Naive thymus-derived CD4-positive, alpha-beta T cell (primary cell): Measurements from ENCODE around the gene FES. TPM values are rescaled to one million over a fixed set of nuclear protein-coding genes. Genes with fewer than 3 reads are reported as not detected.

ENCODE experiments used
- ATAC-seq: fragments of 150-1000 bp; cut with Tn5 transposase; 2 replicates; pipeline ENCODE4 v1.10.0; 2021; ENCODE audit warnings: mild to moderate bottlenecking, moderate library complexity
- CTCF ChIA-PET: fragments of 350-600 bp; sonication (Branson Sonifier 250); formaldehyde crosslinking; loops from one replicate; lab custom pipeline; 2021; ENCODE audit warnings: antibody characterized with exemption; lab: Charles Lee
- POLR2A ChIA-PET: fragments of 350-600 bp; sonication (Branson Sonifier 250); formaldehyde crosslinking; loops from one replicate; lab custom pipeline; 2021; ENCODE audit warnings: antibody characterized with exemption, inconsistent platforms; lab: Charles Lee
- DNase-seq, 9 donors: peaks; one replicate each; pipeline versions ENCODE4 v3.0.0 to v3.0.0-alpha.2; 2020 to 2022; ENCODE audit warnings: mixed read lengths in 1 of 9
- H3K27ac ChIP-seq: one replicate; pipeline ENCODE4 v1.7.0; 2013; ENCODE audit warnings: mild to moderate bottlenecking, low read depth, low read length, moderate library complexity
- H3K27me3 ChIP-seq, 2 donors: one replicate each; pipeline ENCODE4 v1.7.0; 2013; ENCODE audit warnings: low read length in 2 of 2, mild to moderate bottlenecking in 2 of 2, moderate library complexity in 2 of 2; ENCODE audit not compliant: control insufficient read depth in 2 of 2, insufficient read depth in 2 of 2
- H3K36me3 ChIP-seq, 3 experiments: 1 replicate in 2 of 3; 2 replicates in 1 of 3; pipeline ENCODE4 v1.7.0; 2013; ENCODE audit warnings: low read length in 3 of 3, mild to moderate bottlenecking in 3 of 3, moderate library complexity in 1 of 3; ENCODE audit not compliant: insufficient read depth in 3 of 3, control insufficient read depth in 2 of 3
- H3K4me1 ChIP-seq, 2 donors: one replicate each; pipeline ENCODE4 v1.7.0; 2013; ENCODE audit warnings: low read length in 2 of 2, mild to moderate bottlenecking in 2 of 2, moderate library complexity in 1 of 2; ENCODE audit not compliant: control insufficient read depth in 2 of 2, insufficient read depth in 2 of 2
- H3K4me3 ChIP-seq: 2 replicates; pipeline ENCODE4 v1.7.0; 2013; ENCODE audit warnings: mild to moderate bottlenecking, low read length
- H3K9me3 ChIP-seq, 3 experiments: 1 replicate in 2 of 3; 2 replicates in 1 of 3; pipeline ENCODE4 v1.7.0; 2013; ENCODE audit warnings: low read length in 3 of 3; ENCODE audit not compliant: control insufficient read depth in 2 of 3
- H3K27ac Mint-ChIP-seq, 9 donors: one replicate each; pipeline ENCODE4 v1.8.0; 2020 to 2022; ENCODE audit warnings: mixed read lengths in 9 of 9, mild to moderate bottlenecking in 8 of 9, moderate library complexity in 5 of 9, inconsistent platforms in 2 of 9
- H3K27me3 Mint-ChIP-seq, 5 donors: one replicate each; pipeline ENCODE4 v1.8.0; 2021 to 2022; ENCODE audit warnings: mixed read lengths in 5 of 5, mild to moderate bottlenecking in 1 of 5
- H3K36me3 Mint-ChIP-seq, 5 donors: one replicate each; pipeline ENCODE4 v1.8.0; 2020 to 2022; ENCODE audit warnings: mixed read lengths in 5 of 5, mild to moderate bottlenecking in 3 of 5, inconsistent platforms in 1 of 5
- H3K4me1 Mint-ChIP-seq, 7 donors: one replicate each; pipeline ENCODE4 v1.8.0; 2020 to 2022; ENCODE audit warnings: mixed read lengths in 7 of 7, mild to moderate bottlenecking in 3 of 7, inconsistent platforms in 1 of 7
- H3K4me3 Mint-ChIP-seq, 10 donors: one replicate each; pipeline ENCODE4 v1.8.0; 2020 to 2022; ENCODE audit warnings: mild to moderate bottlenecking in 10 of 10, mixed read lengths in 10 of 10, moderate library complexity in 6 of 10, inconsistent platforms in 2 of 10
- H3K9me3 Mint-ChIP-seq, 11 donors: one replicate each; pipeline ENCODE4 v1.8.0; 2020 to 2022; ENCODE audit warnings: mixed read lengths in 11 of 11, mild to moderate bottlenecking in 4 of 11, inconsistent platforms in 1 of 11, moderate library complexity in 1 of 11
- intact Hi-C, 2 donors: fragments of 100-400 bp; cut with micrococcal nuclease; formaldehyde crosslinking; loops; one replicate each; pipeline ENCODE4 v1.15.1; 2023
- polyA plus RNA-seq, 2 donors: library from polyadenylated mRNA; unstranded; fragments of 300-500 nt; fragmentation: Illumina TruSeq; gene quantifications; one replicate each; pipeline ENCODE4 v1.2.3, GENCODE V29; 2021
- total RNA-seq, 6 experiments: library from RNA in 5 of 6; stranded (reverse) in 5 of 6; gene quantifications; 1 replicate in 5 of 6; 2 replicates in 1 of 6; pipeline ENCODE4 v1.2.3 and lab custom pipeline; 2021 to 2026

FES gene
- total and polyA plus RNA-seq, 7 experiments from 2014 or later, result 2.3 to 78.6 (median 9.1) TPM; not detected in 2

DNA sequence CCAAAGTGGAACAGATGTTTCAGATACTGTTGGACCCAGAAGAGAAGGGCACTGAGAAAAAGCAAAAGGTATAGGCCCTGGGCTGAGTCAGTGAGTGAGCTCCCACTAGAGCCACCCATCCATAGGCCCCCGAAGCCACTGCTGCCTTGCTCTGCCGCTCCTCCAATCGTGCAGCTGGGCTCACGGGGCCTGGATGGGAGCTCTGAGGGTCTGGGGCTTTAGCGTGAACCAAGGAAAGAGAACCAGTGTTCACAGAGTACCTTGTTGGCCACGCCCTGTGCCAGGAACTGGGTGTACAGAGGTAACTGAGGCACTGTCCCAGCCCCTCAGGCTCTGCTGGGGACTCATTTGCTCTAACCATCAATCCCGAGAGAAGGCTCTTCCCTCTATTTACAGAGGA is 55.5 kb downstream of the FES start:
- Histone ChIP-seq H3K4me3 (no peak overlapping the region), H3K27me3 (no peaks in the 10 kb centered on the region), H3K27ac (no peak overlapping the region), H3K9me3 (no peaks in the 10 kb centered on the region), H3K36me3 (peaks cover 25 to 59% (median 38%) of the 10 kb centered on the region in 3 experiments), H3K4me1 (peaks cover 10 to 11% of the 10 kb centered on the region in 2 donors)
- Mint-ChIP-seq H3K36me3 (peaks cover 0 to 43% (median 14%) of the 10 kb centered on the region in 5 donors), H3K4me3 (no peak overlapping the region), H3K9me3 (no peaks in the 10 kb centered on the region), H3K27ac (no peak overlapping the region), H3K4me1 (peaks cover 9 to 16% (median 13%) of the 10 kb centered on the region in 7 donors), H3K27me3 (no peaks in the 10 kb centered on the region)
- ATAC-seq, result no peak
- CTCF ChIA-PET, result no interaction called here
- intact Hi-C loops, result loop anchor here in 1 of 2 donors (10.0 kb wide), 4 partner anchors 105 to 1605 kb away; partner anchors contain the start of genes POLG and SLCO3A1
- POLR2A ChIA-PET, result interaction anchor here (1.1 to 1.3 kb wide), 2 partner anchors 10 to 14 kb away, joined by 3 to 4 read pairs; partner anchors contain the start of gene RCCD1
- DNase-seq, result no peak

DNA sequence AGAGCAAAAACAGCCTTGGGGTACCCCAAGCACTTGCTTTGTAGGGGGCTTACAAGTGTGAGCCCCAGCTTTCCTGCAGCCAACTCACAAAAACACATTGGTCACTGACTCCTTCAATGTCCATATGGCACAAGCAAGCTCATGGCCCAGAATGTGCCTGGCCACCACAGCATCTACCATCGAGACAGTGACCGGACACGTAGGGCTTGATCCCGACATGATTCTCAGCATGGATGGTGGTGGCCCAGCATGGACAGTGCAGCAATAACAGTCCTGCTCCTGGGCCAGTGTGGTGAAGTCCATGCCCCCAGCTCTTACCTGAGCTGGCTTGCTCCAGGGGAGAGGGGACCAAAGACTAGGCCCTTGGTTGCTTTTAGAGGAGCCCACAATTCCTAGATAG is 56.7 kb downstream of the FES start:
- no peaks in the 10 kb centered on the region for H3K27me3 Mint-ChIP-seq
- no peak overlapping the region for H3K4me3 Mint-ChIP-seq
- Histone ChIP-seq H3K4me1 (peaks cover 5 to 6% of the 10 kb centered on the region in 2 donors), H3K27me3 (no peaks in the 10 kb centered on the region), H3K9me3 (no peaks in the 10 kb centered on the region), H3K4me3 (no peak overlapping the region), H3K36me3 (peaks cover 25 to 68% (median 38%) of the 10 kb centered on the region in 3 experiments), H3K27ac (no peak overlapping the region)
- ChIA-PET CTCF (no interaction called here), POLR2A (interaction anchor here (0.6 to 2.1 kb wide), 4 partner anchors 12 to 1353 kb away, joined by 3 to 6 read pairs (median 4); partner anchors contain the start of gene RCCD1)
- H3K27ac Mint-ChIP-seq, result no peak overlapping the region
- no peaks in the 10 kb centered on the region for H3K9me3 Mint-ChIP-seq
- H3K36me3 Mint-ChIP-seq, result peaks cover 0 to 46% (median 15%) of the 10 kb centered on the region in 5 donors
- intact Hi-C loops, result no loop called here
- no peak for ATAC-seq
- no peak for DNase-seq
- peaks cover 6 to 10% (median 9%) of the 10 kb centered on the region in 7 donors for H3K4me1 Mint-ChIP-seq

DNA sequence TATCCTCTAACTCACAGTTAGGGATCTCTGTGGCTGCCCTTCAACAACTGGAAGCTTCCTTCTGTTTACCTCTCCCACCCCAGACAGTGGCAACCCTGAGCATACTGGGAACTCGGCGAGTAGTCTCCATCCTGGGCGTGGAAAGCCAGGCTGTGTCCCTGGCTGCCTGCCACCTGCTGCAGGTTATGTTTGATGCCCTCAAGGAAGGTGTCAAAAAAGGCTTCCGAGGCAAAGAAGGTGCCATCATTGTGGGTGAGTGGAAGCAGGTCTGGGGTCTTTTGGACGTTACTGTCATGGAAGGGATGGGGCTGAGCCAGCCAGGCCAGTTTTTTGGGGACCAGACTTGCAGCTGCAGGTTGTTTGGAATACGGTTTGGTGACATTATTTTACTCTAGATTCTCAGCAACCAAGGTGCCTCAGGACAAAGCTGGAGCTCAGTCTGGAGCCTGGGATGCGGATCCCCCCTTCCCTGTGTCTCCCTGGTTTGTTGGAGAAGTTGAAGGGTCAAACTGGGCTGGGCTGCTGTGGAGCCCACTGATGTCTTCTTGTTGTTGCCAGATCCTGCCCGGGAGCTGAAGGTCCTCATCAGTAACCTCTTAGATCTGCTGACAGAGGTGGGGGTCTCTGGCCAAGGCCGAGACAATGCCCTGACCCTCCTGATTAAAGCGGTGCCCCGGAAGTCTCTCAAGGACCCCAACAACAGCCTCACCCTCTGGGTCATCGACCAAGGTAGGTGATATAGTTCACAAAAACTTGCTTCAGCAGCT is 58.2 kb downstream of the FES start:
- H3K36me3 ChIP-seq, result peaks cover 25 to 83% (median 38%) of the 10 kb centered on the region in 3 experiments
- Mint-ChIP-seq H3K4me3 (no peak overlapping the region), H3K9me3 (no peaks in the 10 kb centered on the region), H3K36me3 (peaks cover 0 to 45% (median 14%) of the 10 kb centered on the region in 5 donors), H3K27me3 (no peaks in the 10 kb centered on the region), H3K4me1 (no peaks in the 10 kb centered on the region), H3K27ac (peak overlapping the region in 1 of 9 donors; percentile 30)
- no peak overlapping the region for H3K4me3 ChIP-seq
- ChIA-PET CTCF (interaction anchor here (1.2 to 2.3 kb wide), 2 partner anchors 8 to 16 kb away, joined by 3 to 10 read pairs; partner anchors contain the start of gene UNC45A), POLR2A (interaction anchor here (1.0 to 2.1 kb wide), 3 partner anchors 11 to 13 kb away, joined by 3 to 6 read pairs (median 4); partner anchors contain the start of gene RCCD1)
- ATAC-seq (no peak), DNase-seq (no peak)
- H3K4me1 ChIP-seq, result no peaks in the 10 kb centered on the region
- no peak overlapping the region for H3K27ac ChIP-seq
- no peaks in the 10 kb centered on the region for H3K27me3 ChIP-seq
- intact Hi-C loops, result no loop called here
- no peaks in the 10 kb centered on the region for H3K9me3 ChIP-seq

DNA sequence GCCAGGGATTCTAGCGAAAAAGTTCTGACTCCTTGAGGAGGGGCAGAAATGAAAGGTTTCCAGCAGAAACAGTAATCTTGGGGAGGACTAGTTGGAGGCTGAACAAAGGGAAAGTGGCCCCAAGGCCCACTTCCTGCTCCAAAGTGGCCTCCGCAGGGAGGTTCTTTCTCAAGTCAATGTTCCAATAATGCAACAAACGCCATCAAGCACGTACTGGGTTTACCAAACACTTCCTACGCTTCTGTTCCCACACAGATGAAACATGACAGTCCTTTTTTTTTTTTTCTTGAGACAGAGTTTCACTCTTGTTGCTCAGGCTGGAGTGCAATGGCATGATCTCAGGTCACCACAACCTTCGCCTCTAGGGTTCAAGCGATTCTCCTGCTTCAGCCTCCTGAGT is 60.8 kb downstream of the FES start:
- peaks cover 0 to 49% (median 11%) of the 10 kb centered on the region in 5 donors for H3K36me3 Mint-ChIP-seq
- CTCF ChIA-PET, result interaction anchor here (0.6 to 2.3 kb wide), 2 partner anchors 11 to 50 kb away, joined by 3 to 10 read pairs; partner anchors contain the start of gene UNC45A
- H3K4me1 Mint-ChIP-seq, result peaks cover 0 to 2% (median 0%) of the 10 kb centered on the region in 7 donors
- H3K36me3 ChIP-seq, result peaks cover 18 to 94% (median 33%) of the 10 kb centered on the region in 3 experiments
- H3K27ac ChIP-seq, result no peak overlapping the region
- POLR2A ChIA-PET, result no interaction called here
- H3K9me3 ChIP-seq, result no peaks in the 10 kb centered on the region
- H3K27ac Mint-ChIP-seq, result peak overlapping the region in 2 of 9 donors; percentile 25 to 51
- H3K4me1 ChIP-seq, result no peaks in the 10 kb centered on the region
- ATAC-seq (no peak), DNase-seq (no peak)
- no peaks in the 10 kb centered on the region for H3K9me3 Mint-ChIP-seq
- intact Hi-C loops, result no loop called here
- H3K4me3 Mint-ChIP-seq, result no peak overlapping the region
- H3K27me3 Mint-ChIP-seq, result no peaks in the 10 kb centered on the region
- no peaks in the 10 kb centered on the region for H3K27me3 ChIP-seq
- no peak overlapping the region for H3K4me3 ChIP-seq

Other genes starting within 250 kb of the FES start
- gene BLM, start 167.2 kb upstream of the FES start, total RNA-seq, result 10 to 100 TPM in 1 of 5 experiments, 1 to 10 TPM in 4; 3.5 to 53.1 (median 6.6) TPM
- 1 to 10 TPM; 2.8 to 4.4 TPM for gene BLM, start 167.2 kb upstream of the FES start, polyA plus RNA-seq
- gene FURIN, start 15.9 kb upstream of the FES start, total RNA-seq, result 100 to 1,000 TPM in 1 of 5 experiments, 10 to 100 TPM in 4; 31.8 to 516 (median 58.9) TPM
- gene FURIN, start 15.9 kb upstream of the FES start, polyA plus RNA-seq, result 1 to 10 TPM; 2.0 to 4.0 TPM
- gene MAN2A2, start 18.8 kb downstream of the FES start, total RNA-seq, result 100 to 1,000 TPM; 117 to 171 (median 149) TPM
- gene MAN2A2, start 18.8 kb downstream of the FES start, polyA plus RNA-seq, result 1 to 10 TPM; 7.1 to 8.4 TPM
- 10 to 100 TPM; 13.3 to 34.2 (median 29.0) TPM for gene HDDC3, start 48.0 kb downstream of the FES start, total RNA-seq
- gene HDDC3, start 48.0 kb downstream of the FES start, polyA plus RNA-seq, result 10 to 100 TPM; 48.9 to 50.9 TPM
- 10 to 100 TPM; 34.2 to 72.7 (median 62.0) TPM for gene UNC45A, start 50.8 kb downstream of the FES start, total RNA-seq
- gene UNC45A, start 50.8 kb downstream of the FES start, polyA plus RNA-seq, result 10 to 100 TPM; 57.3 to 75.1 TPM
- 10 to 100 TPM in 3 of 5 experiments, 1 to 10 TPM in 2; 5.8 to 24.6 (median 16.3) TPM for gene RCCD1, start 70.4 kb downstream of the FES start, total RNA-seq
- 1 to 10 TPM; 2.5 to 3.9 TPM for gene RCCD1, start 70.4 kb downstream of the FES start, polyA plus RNA-seq
- gene PRC1, start 110.0 kb downstream of the FES start, total RNA-seq, result 10 to 100 TPM in 3 of 5 experiments, 1 to 10 TPM in 2; 2.6 to 98.9 (median 19.4) TPM
- under 1 TPM; 0.47 to 0.53 TPM for gene PRC1, start 110.0 kb downstream of the FES start, polyA plus RNA-seq
- gene VPS33B, start 138.1 kb downstream of the FES start, total RNA-seq, result 10 to 100 TPM; 15.8 to 28.1 (median 25.7) TPM
- 10 to 100 TPM in 1 of 2 donors, 1 to 10 TPM in 1; 8.3 to 15.0 TPM for gene VPS33B, start 138.1 kb downstream of the FES start, polyA plus RNA-seq
- gene SV2B, start 215.8 kb downstream of the FES start, total RNA-seq, result under 1 TPM; 0.05 to 0.16 (median 0.08) TPM
- gene SV2B, start 215.8 kb downstream of the FES start, polyA plus RNA-seq, result under 1 TPM; 0.02 to 0.06 TPM